ENCODE results near the gene TEX29. TPM values are rescaled to one million over a fixed set of nuclear protein-coding genes. Genes with fewer than 3 reads are reported as not detected.

Gene TEX29
- polyA plus RNA-seq, 2 donors = 0.24 to 0.88 TPM

DNA sequence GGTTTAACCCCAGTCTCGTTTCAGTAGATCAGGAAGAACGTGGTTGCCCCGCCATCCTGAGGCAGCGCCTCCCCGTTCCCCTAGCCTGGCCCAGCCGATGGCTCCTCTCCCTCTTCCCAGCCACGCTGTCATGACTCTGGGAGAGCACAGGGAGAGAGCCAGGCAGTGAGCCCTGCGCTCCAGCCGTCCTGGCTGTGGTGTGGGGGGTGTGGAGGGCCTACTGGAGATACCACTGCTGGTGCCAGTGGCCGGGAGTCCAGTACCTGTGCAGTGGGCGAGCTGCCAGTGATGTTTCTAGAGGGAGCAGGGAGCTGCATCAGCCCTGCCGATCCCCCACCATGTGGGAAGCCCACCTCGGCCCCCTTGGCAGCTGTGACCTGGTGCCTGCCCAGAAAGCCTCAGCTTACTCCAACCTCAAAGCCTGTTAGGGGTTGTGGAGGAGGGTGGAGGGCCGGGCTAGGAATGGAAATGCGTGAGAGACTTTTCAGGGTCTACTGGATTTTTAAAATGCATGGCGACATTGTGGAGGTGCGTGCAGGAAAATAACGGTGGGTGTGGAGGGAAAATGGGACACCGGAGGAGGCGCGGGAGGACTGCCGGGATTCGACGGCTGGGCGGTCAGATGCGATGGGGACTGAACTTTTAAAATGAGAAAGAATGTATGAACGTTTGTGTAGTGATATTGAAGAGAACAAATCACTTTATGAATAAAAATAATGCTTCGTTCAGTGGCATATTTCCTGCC lies 4.9 kb downstream of the TEX29 start:
- H3K36me3 ChIP-seq (ENCODE audit: control insufficient read depth in 2 of 2, insufficient read depth in 2 of 2, low read length in 1 of 2) = peaks cover 0 to 5% of the 10 kb centered on the region in 2 donors
- H3K9me3 ChIP-seq (ENCODE audit: control insufficient read depth in 2 of 2, insufficient read depth in 1 of 2, low read depth in 1 of 2, low read length in 1 of 2) = no peaks in the 10 kb centered on the region
- no peaks in the 10 kb centered on the region for H3K27me3 ChIP-seq (ENCODE audit: control insufficient read depth in 1 of 2, insufficient read depth in 2 of 2, low read length in 2 of 2)
- no peaks in the 10 kb centered on the region for H3K4me1 ChIP-seq (ENCODE audit: control insufficient read depth in 2 of 2, insufficient read depth in 2 of 2, low read length in 1 of 2)
- H3K27ac ChIP-seq (ENCODE audit: low read depth in 2 of 2, low read length in 1 of 2) = no peak overlapping the region
- WGBS, 2 donors = 87 to 89% methylated on average over 27 to 28 of the region's 28 CpGs
- H3K4me3 ChIP-seq (ENCODE audit: low read depth in 1 of 2, low read length in 2 of 2) = no peak overlapping the region

- no peaks in the 10 kb centered on the region for H3K4me1 ChIP-seq (ENCODE audit: control insufficient read depth in 2 of 2, insufficient read depth in 2 of 2, low read length in 1 of 2)
- no peaks in the 10 kb centered on the region for H3K9me3 ChIP-seq (ENCODE audit: control insufficient read depth in 2 of 2, insufficient read depth in 1 of 2, low read depth in 1 of 2, low read length in 1 of 2)
- H3K27me3 ChIP-seq (ENCODE audit: control insufficient read depth in 1 of 2, insufficient read depth in 2 of 2, low read length in 2 of 2) = no peaks in the 10 kb centered on the region
- 86 to 94% methylated on average over 35 to 36 of the region's 37 CpGs for WGBS, 2 donors
- H3K36me3 ChIP-seq (ENCODE audit: control insufficient read depth in 2 of 2, insufficient read depth in 2 of 2, low read length in 1 of 2) = peaks cover 0 to 5% of the 10 kb centered on the region in 2 donors
- no peak overlapping the region for H3K27ac ChIP-seq (ENCODE audit: low read depth in 2 of 2, low read length in 1 of 2)
- no peak overlapping the region for H3K4me3 ChIP-seq (ENCODE audit: low read depth in 1 of 2, low read length in 2 of 2)
Measured at GRCh38 chr13:111325941-111326620, 5.6 kb downstream of the TEX29 start.

DNA sequence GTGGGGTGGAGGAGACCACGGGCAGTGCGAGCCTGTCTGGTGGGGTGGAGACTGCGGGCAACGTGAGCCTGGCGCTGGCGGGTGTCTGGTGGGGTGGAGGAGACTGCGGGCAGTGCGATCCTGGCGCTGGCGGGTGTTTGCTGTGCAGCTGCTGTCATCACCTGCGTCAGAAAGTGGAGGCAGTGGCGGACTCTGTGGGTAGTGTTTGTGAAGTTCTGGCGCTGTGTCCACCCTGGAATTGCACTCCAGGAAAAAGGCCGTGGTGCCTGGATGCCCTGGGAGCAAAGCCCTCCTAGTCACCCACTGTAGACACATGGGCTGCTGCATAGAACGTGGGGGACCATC lies 6.2 kb downstream of the TEX29 start:
- peaks cover 0 to 5% of the 10 kb centered on the region in 2 donors for H3K36me3 ChIP-seq (ENCODE audit: control insufficient read depth in 2 of 2, insufficient read depth in 2 of 2, low read length in 1 of 2)
- 89 to 92% methylated on average over 15 of the region's 15 CpGs for WGBS, 2 donors

DNA sequence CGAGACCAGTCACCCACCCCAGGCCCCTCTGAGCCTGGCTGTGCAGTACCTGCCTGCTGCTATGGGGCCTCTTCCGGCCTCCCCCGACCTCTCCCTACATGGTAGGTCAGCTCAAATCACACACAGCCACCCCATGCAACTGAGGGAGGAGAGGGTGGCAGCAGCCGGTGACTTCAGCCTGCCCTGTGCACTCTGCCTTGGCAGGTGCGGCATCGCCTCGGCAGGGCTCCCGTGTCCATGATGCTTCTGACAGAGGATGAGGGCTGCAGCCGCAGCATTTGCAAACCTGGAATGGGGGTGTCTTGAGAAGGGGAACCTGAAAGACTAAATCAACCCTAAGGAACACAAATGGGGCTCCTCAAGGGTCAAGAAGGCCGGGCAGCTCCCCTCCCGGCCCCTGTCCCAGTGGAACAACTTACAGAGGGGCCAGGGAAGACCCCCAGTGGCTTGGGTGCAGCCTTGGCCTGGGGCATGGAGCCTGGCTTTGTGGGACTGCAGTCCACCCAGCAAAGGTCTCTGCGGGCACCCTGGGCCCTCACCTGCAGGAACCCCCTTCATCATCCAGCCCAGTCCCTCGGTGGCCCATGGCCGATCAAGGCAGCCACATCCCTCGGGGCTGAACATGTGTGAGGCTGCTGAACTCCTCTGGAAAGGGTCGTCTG lies 6.7 kb downstream of the TEX29 start:
- 84 to 90% methylated on average over 16 of the region's 16 CpGs for WGBS, 2 donors
- H3K36me3 ChIP-seq (ENCODE audit: control insufficient read depth in 2 of 2, insufficient read depth in 2 of 2, low read length in 1 of 2) = peaks cover 0 to 5% of the 10 kb centered on the region in 2 donors
- no peak overlapping the region for H3K27ac ChIP-seq (ENCODE audit: low read depth in 2 of 2, low read length in 1 of 2)
- no peaks in the 10 kb centered on the region for H3K4me1 ChIP-seq (ENCODE audit: control insufficient read depth in 2 of 2, insufficient read depth in 2 of 2, low read length in 1 of 2)
- H3K4me3 ChIP-seq (ENCODE audit: low read depth in 1 of 2, low read length in 2 of 2) = no peak overlapping the region
- H3K9me3 ChIP-seq (ENCODE audit: control insufficient read depth in 2 of 2, insufficient read depth in 1 of 2, low read depth in 1 of 2, low read length in 1 of 2) = no peaks in the 10 kb centered on the region
- H3K27me3 ChIP-seq (ENCODE audit: control insufficient read depth in 1 of 2, insufficient read depth in 2 of 2, low read length in 2 of 2) = no peaks in the 10 kb centered on the region

More for the DNA sequence above, 6.2 kb downstream of the TEX29 start:
- no peak overlapping the region for H3K4me3 ChIP-seq (ENCODE audit: low read depth in 1 of 2, low read length in 2 of 2)
- H3K4me1 ChIP-seq (ENCODE audit: control insufficient read depth in 2 of 2, insufficient read depth in 2 of 2, low read length in 1 of 2) = no peaks in the 10 kb centered on the region
- no peak overlapping the region for H3K27ac ChIP-seq (ENCODE audit: low read depth in 2 of 2, low read length in 1 of 2)
- no peaks in the 10 kb centered on the region for H3K9me3 ChIP-seq (ENCODE audit: control insufficient read depth in 2 of 2, insufficient read depth in 1 of 2, low read depth in 1 of 2, low read length in 1 of 2)
- no peaks in the 10 kb centered on the region for H3K27me3 ChIP-seq (ENCODE audit: control insufficient read depth in 1 of 2, insufficient read depth in 2 of 2, low read length in 2 of 2)

DNA sequence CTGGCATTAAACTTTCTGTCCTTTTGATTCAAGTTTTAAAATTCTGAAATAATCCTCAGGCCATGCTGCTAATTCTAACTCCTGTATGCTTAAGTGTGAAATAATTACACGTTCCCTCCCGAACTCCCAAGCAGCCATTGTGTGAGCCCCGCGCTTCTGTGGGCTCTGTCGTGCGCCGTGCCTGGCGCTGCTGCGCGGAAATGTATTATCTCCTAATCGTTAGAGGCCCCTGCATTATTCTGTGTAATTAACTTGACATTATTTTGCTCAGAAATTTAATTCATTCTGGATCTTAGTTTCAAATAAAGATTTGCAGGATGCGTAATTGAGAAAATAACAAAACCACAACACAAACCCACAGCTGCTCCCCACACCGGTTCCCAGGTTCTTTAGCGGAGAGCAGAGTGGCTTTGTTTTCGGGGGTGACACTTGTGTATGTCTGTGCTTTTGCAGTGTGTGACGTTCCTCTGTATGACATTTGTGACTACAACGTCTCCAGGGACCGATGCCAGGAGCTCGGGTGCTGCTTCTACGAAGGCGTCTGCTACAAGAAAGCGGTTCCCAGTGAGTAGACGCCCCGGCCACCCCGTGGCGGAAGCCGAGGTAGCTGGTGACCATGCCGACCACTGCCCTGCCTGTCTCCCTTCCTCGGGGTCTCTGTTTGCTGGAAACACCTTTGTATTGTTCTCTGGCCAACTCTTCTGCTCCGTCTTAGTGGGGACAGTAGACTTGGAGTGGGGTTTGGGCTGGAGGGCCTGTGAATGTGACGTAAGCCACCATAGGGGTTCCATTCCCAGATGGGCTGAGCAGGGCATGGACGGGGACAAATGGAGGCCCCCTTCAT lies 7.5 kb downstream of the TEX29 start:
- Histone ChIP-seq H3K27me3 (ENCODE audit: control insufficient read depth in 1 of 2, insufficient read depth in 2 of 2, low read length in 2 of 2) (no peaks in the 10 kb centered on the region), H3K36me3 (ENCODE audit: control insufficient read depth in 2 of 2, insufficient read depth in 2 of 2, low read length in 1 of 2) (peaks cover 0 to 5% of the 10 kb centered on the region in 2 donors), H3K4me1 (ENCODE audit: control insufficient read depth in 2 of 2, insufficient read depth in 2 of 2, low read length in 1 of 2) (no peaks in the 10 kb centered on the region), H3K27ac (ENCODE audit: low read depth in 2 of 2, low read length in 1 of 2) (no peak overlapping the region), H3K4me3 (ENCODE audit: low read depth in 1 of 2, low read length in 2 of 2) (no peak overlapping the region), H3K9me3 (ENCODE audit: control insufficient read depth in 2 of 2, insufficient read depth in 1 of 2, low read depth in 1 of 2, low read length in 1 of 2) (no peaks in the 10 kb centered on the region)
- WGBS, 2 donors = 90 to 93% methylated on average over 32 of the region's 32 CpGs

DNA sequence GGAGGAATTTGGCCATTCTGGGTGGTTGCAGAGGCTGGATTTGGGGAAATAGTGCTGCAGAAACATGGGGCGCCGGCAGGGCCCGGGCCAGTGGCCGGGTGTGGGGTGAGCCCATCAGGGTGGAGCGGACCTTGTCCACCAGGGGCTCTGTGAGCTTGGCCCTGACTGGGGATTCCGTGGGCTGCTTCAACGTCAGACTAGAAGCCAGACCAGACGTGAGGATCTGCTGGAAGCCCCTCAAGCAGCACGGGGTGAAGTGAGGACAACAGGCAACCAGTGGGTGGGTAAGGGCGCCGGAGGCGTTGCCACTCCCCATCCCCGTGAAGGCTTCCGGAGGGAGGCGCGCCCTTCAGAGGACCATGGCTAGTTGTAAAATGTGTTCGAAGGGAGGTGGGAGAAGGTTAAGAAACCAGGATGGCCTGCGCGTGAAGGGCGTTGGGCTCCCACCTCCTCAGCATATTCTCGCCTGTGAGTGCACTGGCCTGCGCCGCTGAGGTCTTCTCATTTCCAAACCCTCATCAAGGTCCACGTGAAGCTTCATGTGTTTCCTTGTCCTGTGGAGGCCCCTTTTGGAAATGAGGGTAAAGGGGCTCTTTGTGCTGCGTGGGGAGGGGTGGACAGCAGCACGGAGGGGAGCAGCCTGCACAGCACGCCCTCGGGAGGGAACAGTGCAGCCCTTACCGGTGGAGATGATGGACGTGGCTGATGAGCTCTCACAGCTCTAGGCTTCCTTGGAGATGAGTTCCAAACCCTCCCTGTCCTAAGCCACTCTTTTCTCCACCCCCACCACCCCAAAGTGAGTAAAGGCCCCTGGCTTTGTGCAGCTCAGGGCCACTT lies 8.3 kb downstream of the TEX29 start:
- 90% methylated on average over 30 of the region's 30 CpGs for WGBS, 2 donors
- H3K27ac ChIP-seq (ENCODE audit: low read depth in 2 of 2, low read length in 1 of 2) = no peak overlapping the region
- H3K4me3 ChIP-seq (ENCODE audit: low read depth in 1 of 2, low read length in 2 of 2) = no peak overlapping the region
- no peaks in the 10 kb centered on the region for H3K9me3 ChIP-seq (ENCODE audit: control insufficient read depth in 2 of 2, insufficient read depth in 1 of 2, low read depth in 1 of 2, low read length in 1 of 2)
- no peaks in the 10 kb centered on the region for H3K4me1 ChIP-seq (ENCODE audit: control insufficient read depth in 2 of 2, insufficient read depth in 2 of 2, low read length in 1 of 2)
- H3K36me3 ChIP-seq (ENCODE audit: control insufficient read depth in 2 of 2, insufficient read depth in 2 of 2, low read length in 1 of 2) = peaks cover 0 to 5% of the 10 kb centered on the region in 2 donors
- H3K27me3 ChIP-seq (ENCODE audit: control insufficient read depth in 1 of 2, insufficient read depth in 2 of 2, low read length in 2 of 2) = no peaks in the 10 kb centered on the region

DNA sequence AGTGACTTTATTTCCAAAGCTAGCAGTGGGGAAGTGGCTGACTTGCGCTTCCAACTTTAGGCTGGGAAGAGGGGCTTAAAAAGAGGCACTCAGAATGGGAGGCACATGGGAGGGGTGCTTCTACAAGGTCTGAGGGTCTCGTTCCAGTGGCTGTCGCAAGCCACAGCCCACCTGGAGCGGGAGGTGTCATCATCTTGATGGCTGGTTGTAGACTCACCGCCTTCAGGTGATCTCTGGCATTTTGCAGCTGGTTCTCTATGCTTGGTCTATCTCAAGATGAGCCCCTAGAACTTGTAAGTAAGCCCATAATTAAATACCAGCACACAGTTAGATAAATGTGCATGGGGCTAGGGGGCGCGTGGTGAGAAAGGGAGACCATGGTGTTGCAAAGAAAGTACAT lies 9.2 kb downstream of the TEX29 start:
- Histone ChIP-seq H3K27ac (ENCODE audit: low read depth in 2 of 2, low read length in 1 of 2) (no peak overlapping the region), H3K4me3 (ENCODE audit: low read depth in 1 of 2, low read length in 2 of 2) (no peak overlapping the region), H3K36me3 (ENCODE audit: control insufficient read depth in 2 of 2, insufficient read depth in 2 of 2, low read length in 1 of 2) (peaks cover 0 to 5% of the 10 kb centered on the region in 2 donors), H3K27me3 (ENCODE audit: control insufficient read depth in 1 of 2, insufficient read depth in 2 of 2, low read length in 2 of 2) (no peaks in the 10 kb centered on the region), H3K4me1 (ENCODE audit: control insufficient read depth in 2 of 2, insufficient read depth in 2 of 2, low read length in 1 of 2) (no peaks in the 10 kb centered on the region), H3K9me3 (ENCODE audit: control insufficient read depth in 2 of 2, insufficient read depth in 1 of 2, low read depth in 1 of 2, low read length in 1 of 2) (no peaks in the 10 kb centered on the region)
- 90 to 94% methylated on average over 7 of the region's 7 CpGs for WGBS, 2 donors

- H3K36me3 ChIP-seq (ENCODE audit: control insufficient read depth in 2 of 2, insufficient read depth in 2 of 2, low read length in 1 of 2) = peaks cover 0 to 5% of the 10 kb centered on the region in 2 donors
- no peak overlapping the region for H3K27ac ChIP-seq (ENCODE audit: low read depth in 2 of 2, low read length in 1 of 2)
- H3K9me3 ChIP-seq (ENCODE audit: control insufficient read depth in 2 of 2, insufficient read depth in 1 of 2, low read depth in 1 of 2, low read length in 1 of 2) = no peaks in the 10 kb centered on the region
Measured at GRCh38 chr13:111330066-111330610, 9.7 kb downstream of the TEX29 start.

More at GRCh38 chr13:111330066-111330610, 9.7 kb downstream of the TEX29 start:
- H3K4me3 ChIP-seq (ENCODE audit: low read depth in 1 of 2, low read length in 2 of 2) = no peak overlapping the region
- no peaks in the 10 kb centered on the region for H3K4me1 ChIP-seq (ENCODE audit: control insufficient read depth in 2 of 2, insufficient read depth in 2 of 2, low read length in 1 of 2)
- no peaks in the 10 kb centered on the region for H3K27me3 ChIP-seq (ENCODE audit: control insufficient read depth in 1 of 2, insufficient read depth in 2 of 2, low read length in 2 of 2)
- 55 to 72% methylated on average over 11 of the region's 11 CpGs for WGBS, 2 donors

Data from esophagus (tissue), 2 donors.